SW 1271 (cell line): ENCODE results near the gene TEAD1.

Experiments
- DNase-seq, 2 experiments: peaks; one replicate each; lab custom pipeline; 2025; lab: John Stamatoyannopoulos, UW

TEAD1 gene

GRCh38 chr11:12673924-12674570, at the start of gene TEAD1:
Gene TEAD1 (plus strand): TSS chr11:12674421.
- DNase-seq, result peak; percentile 80 to 85

- DNase-seq, result no peak
Observed at GRCh38 chr11:12624595-12624994, 49.6 kb upstream of the TEAD1 start.

- no peak for DNase-seq
Observed at GRCh38 chr11:12625438-12626071, 48.7 kb upstream of the TEAD1 start.

- DNase-seq, result no peak
Observed at GRCh38 chr11:12626616-12627015, 47.6 kb upstream of the TEAD1 start.

- no peak for DNase-seq
Observed at GRCh38 chr11:12628314-12628713, 45.9 kb upstream of the TEAD1 start.

- DNase-seq, result no peak
Observed at GRCh38 chr11:12629601-12630313, 44.5 kb upstream of the TEAD1 start.

- no peak for DNase-seq
Observed at GRCh38 chr11:12631651-12632050, 42.6 kb upstream of the TEAD1 start.

GRCh38 chr11:12634329-12634728, 39.9 kb upstream of the TEAD1 start:
- DNase-seq, result no peak

- no peak for DNase-seq
Observed at GRCh38 chr11:12636871-12637410, 37.3 kb upstream of the TEAD1 start.

- DNase-seq, result no peak
Observed at GRCh38 chr11:12639388-12639787, 34.8 kb upstream of the TEAD1 start.

- no peak for DNase-seq
Observed at GRCh38 chr11:12640355-12640754, 33.9 kb upstream of the TEAD1 start.

GRCh38 chr11:12640926-12641849, 33.0 kb upstream of the TEAD1 start:
- no peak for DNase-seq

GRCh38 chr11:12642040-12642439, 32.2 kb upstream of the TEAD1 start:
- DNase-seq, result peak in 1 of 2 experiments; percentile 7

GRCh38 chr11:12642806-12643428, 31.3 kb upstream of the TEAD1 start:
- DNase-seq, result no peak

GRCh38 chr11:12646478-12646877, 27.7 kb upstream of the TEAD1 start:
- DNase-seq, result no peak

GRCh38 chr11:12653729-12654128, 20.5 kb upstream of the TEAD1 start:
- no peak for DNase-seq

GRCh38 chr11:12655842-12656241, 18.4 kb upstream of the TEAD1 start:
- no peak for DNase-seq

- DNase-seq, result no peak
Observed at GRCh38 chr11:12657336-12657735, 16.9 kb upstream of the TEAD1 start.

GRCh38 chr11:12657981-12658380, 16.2 kb upstream of the TEAD1 start:
- no peak for DNase-seq

GRCh38 chr11:12662101-12662689, 12.0 kb upstream of the TEAD1 start:
- DNase-seq, result no peak

- DNase-seq, result no peak
Observed at GRCh38 chr11:12664385-12664784, 9.8 kb upstream of the TEAD1 start.
